ENCODE results near the gene UROC1.

DNA sequence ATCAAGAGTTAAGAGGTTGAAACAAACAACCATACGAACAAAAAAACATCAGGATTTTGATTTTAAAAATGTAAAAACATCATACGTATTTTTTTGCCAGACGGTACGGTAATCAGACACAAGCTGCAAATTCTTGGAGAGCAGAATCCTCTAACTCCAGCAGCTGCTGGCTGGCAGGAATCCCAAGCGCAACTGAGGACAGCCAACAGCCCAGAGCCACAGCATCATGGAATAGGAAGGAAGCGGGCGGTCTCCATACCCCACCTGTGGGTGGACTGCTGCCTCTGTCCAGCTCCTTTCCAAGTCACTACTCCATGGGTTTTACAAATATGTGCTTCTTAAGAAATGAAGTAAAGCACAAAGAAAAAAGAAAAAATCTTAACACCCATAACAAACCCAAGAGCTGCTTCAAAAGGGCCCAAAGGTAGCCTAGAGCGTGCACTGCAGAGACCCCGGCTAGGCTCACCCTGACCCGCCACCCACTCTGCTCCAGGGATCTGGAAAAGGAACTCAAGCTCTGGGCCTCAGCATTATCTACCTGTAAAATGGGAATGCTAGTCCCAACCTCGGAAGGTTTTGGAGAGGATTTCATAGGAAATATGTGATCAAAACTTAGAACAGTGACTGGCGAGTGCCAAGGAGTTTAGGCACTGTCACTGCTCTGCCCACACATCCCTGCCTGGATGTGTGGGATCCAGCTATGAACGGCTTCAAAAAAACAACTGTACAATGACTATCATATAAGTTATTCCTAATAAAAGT is 75.3 kb downstream of the UROC1 start:
- TF ChIP-seq, protein P1, sequence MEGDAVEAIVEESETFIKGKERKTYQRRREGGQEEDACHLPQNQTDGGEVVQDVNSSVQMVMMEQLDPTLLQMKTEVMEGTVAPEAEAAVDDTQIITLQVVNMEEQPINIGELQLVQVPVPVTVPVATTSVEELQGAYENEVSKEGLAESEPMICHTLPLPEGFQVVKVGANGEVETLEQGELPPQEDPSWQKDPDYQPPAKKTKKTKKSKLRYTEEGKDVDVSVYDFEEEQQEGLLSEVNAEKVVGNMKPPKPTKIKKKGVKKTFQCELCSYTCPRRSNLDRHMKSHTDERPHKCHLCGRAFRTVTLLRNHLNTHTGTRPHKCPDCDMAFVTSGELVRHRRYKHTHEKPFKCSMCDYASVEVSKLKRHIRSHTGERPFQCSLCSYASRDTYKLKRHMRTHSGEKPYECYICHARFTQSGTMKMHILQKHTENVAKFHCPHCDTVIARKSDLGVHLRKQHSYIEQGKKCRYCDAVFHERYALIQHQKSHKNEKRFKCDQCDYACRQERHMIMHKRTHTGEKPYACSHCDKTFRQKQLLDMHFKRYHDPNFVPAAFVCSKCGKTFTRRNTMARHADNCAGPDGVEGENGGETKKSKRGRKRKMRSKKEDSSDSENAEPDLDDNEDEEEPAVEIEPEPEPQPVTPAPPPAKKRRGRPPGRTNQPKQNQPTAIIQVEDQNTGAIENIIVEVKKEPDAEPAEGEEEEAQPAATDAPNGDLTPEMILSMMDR (IDR thresholded peaks at IDR 0.05): no peak
- no peak for TF ChIP-seq ZFX (IDR thresholded peaks at IDR 0.05; ENCODE audit: borderline replicate concordance)

Data from 22Rv1 (cell line).